H1 (cell line): ENCODE results near the gene OSM.

Experiments used
- EP300 ChIP-seq, 2 experiments: IDR thresholded peaks; 1 replicate in 1 of 2; 2 replicates in 1 of 2; pipeline ENCODE4 v1.6.1; 2011 to 2012; ENCODE audit warnings: low read depth in 2 of 2, low read length in 2 of 2, mild to moderate bottlenecking in 2 of 2, borderline replicate concordance in 1 of 2, inconsistent platforms in 1 of 2, moderate library complexity in 1 of 2
- PHF8 ChIP-seq: fragments of 200-600 bp; sonication (generic); conservative IDR thresholded peaks from 2 replicates; pipeline ENCODE4 v1.7.1; 2012; ENCODE audit warnings: low read depth, mild to moderate bottlenecking, inconsistent platforms, low read length, moderate library complexity

GRCh38 chr22:30249049-30250038 lies 17.3 kb downstream of the OSM start:
- TF ChIP-seq EP300 (IDR thresholded peaks at IDR 0.05; ENCODE audit: borderline replicate concordance in 1 of 2, low read depth in 2 of 2, low read length in 2 of 2) (no peak), PHF8 (no peak)
